NCI-H1092 (cell line): Measurements from ENCODE around the gene RIN3.
"Not testable (repeated sequence)": the region's sequence is repeated elsewhere in the genome, so short reads cannot be mapped to it uniquely, and the experiment has no call there.

Experiments used
- DNase-seq: peaks from one replicate; lab custom pipeline; 2025; lab: John Stamatoyannopoulos, UW

RIN3 gene

GRCh38 chr14:92673601-92674150 is 160.1 kb downstream of the RIN3 start:
- DNase-seq: no peak

GRCh38 chr14:92675421-92675820 is 161.8 kb downstream of the RIN3 start:
- DNase-seq: no peak

- DNase-seq: no peak
These were observed 162.4 kb downstream of the RIN3 start for GRCh38 chr14:92675976-92676375.

GRCh38 chr14:92676403-92677086 is 163.0 kb downstream of the RIN3 start:
- no peak for DNase-seq

GRCh38 chr14:92677087-92677668 is 163.6 kb downstream of the RIN3 start:
- DNase-seq: no peak

GRCh38 chr14:92677955-92678354 is 164.4 kb downstream of the RIN3 start:
- DNase-seq: no peak

- no peak for DNase-seq
These were observed 165.2 kb downstream of the RIN3 start for GRCh38 chr14:92678766-92679165.

- DNase-seq: no peak
These were observed 165.7 kb downstream of the RIN3 start for GRCh38 chr14:92679246-92679645.

GRCh38 chr14:92680330-92680729 is 166.7 kb downstream of the RIN3 start:
- DNase-seq: not testable (repeated sequence)

- DNase-seq: peak; percentile 9
These were observed 167.4 kb downstream of the RIN3 start for GRCh38 chr14:92680781-92681650.

- no peak for DNase-seq
These were observed 169.5 kb downstream of the RIN3 start for GRCh38 chr14:92683041-92683440.

GRCh38 chr14:92684801-92685560 is 171.4 kb downstream of the RIN3 start:
- no peak for DNase-seq

GRCh38 chr14:92685784-92686355 is 172.3 kb downstream of the RIN3 start:
- DNase-seq: no peak

- no peak for DNase-seq
These were observed 172.9 kb downstream of the RIN3 start for GRCh38 chr14:92686411-92686899.

- peak; percentile 77 for DNase-seq
These were observed 173.4 kb downstream of the RIN3 start for GRCh38 chr14:92686900-92687427.

- DNase-seq: peak; percentile 54
These were observed 174.3 kb downstream of the RIN3 start for GRCh38 chr14:92687681-92688433.

GRCh38 chr14:92688434-92689375 is 175.1 kb downstream of the RIN3 start:
- DNase-seq: no peak

GRCh38 chr14:92690171-92691011 is 176.8 kb downstream of the RIN3 start:
- DNase-seq: peak; percentile 63
